CD14-positive monocyte (primary cell): Measurements from ENCODE around the gene IZUMO4. TPM values are rescaled to one million over a fixed set of nuclear protein-coding genes. Genes with fewer than 3 reads are reported as not detected.

Experiments used
- DNase-seq, 3 donors: peaks; one replicate each; pipeline ENCODE4 v3.0.0-alpha.2; 2011 to 2022
- H2AFZ ChIP-seq: 2 replicates; pipeline ENCODE4 v1.6.0; 2012; ENCODE audit warnings: mild to moderate bottlenecking, low read depth, low read length, inconsistent platforms; ENCODE audit not compliant: insufficient read depth, poor library complexity, severe bottlenecking
- H3K27ac ChIP-seq, 2 donors: 1 replicate in 1 of 2; 2 replicates in 1 of 2; pipeline ENCODE4 v1.5.1; 2012 to 2013; ENCODE audit warnings: low read length in 2 of 2, control low read depth in 1 of 2, inconsistent platforms in 1 of 2, low read depth in 1 of 2, mild to moderate bottlenecking in 1 of 2
- H3K27me3 ChIP-seq, 2 donors: one replicate each; pipeline versions ENCODE4 v1.6.0 to v1.6.1; 2011 to 2013; ENCODE audit warnings: low read length in 2 of 2; ENCODE audit not compliant: control insufficient read depth in 2 of 2, insufficient read depth in 2 of 2
- H3K36me3 ChIP-seq, 2 donors: replicated peaks in 1 of 2; 1 replicate in 1 of 2; 2 replicates in 1 of 2; pipeline versions ENCODE4 v1.5.1 to v1.6.1; 2012 to 2013; ENCODE audit warnings: low read length in 2 of 2, control low read depth in 1 of 2, inconsistent platforms in 1 of 2, mild to moderate bottlenecking in 1 of 2; ENCODE audit not compliant: insufficient read depth in 2 of 2, control insufficient read depth in 1 of 2
- H3K4me1 ChIP-seq, 2 donors: 1 replicate in 1 of 2; 2 replicates in 1 of 2; pipeline versions ENCODE4 v1.5.1 to v1.6.1; 2012 to 2013; ENCODE audit warnings: low read length in 2 of 2, control low read depth in 1 of 2, inconsistent platforms in 1 of 2, mild to moderate bottlenecking in 1 of 2, moderate library complexity in 1 of 2; ENCODE audit not compliant: insufficient read depth in 2 of 2, control insufficient read depth in 1 of 2
- H3K4me2 ChIP-seq: replicated peaks from 2 replicates; pipeline ENCODE3; 2012; ENCODE audit warnings: low read length, moderate library complexity, mild to moderate bottlenecking; ENCODE audit not compliant: poor library complexity, severe bottlenecking; ENCODE audit errors: extremely low read depth
- H3K4me3 ChIP-seq, 3 experiments: fragments of 200-600 bp in 1 of 3; sonication (generic) in 1 of 3; replicated peaks in 1 of 3; 1 replicate in 2 of 3; 2 replicates in 1 of 3; pipeline ENCODE4 v1.5.1; 2011 to 2013; ENCODE audit warnings: low read length in 3 of 3, mild to moderate bottlenecking in 3 of 3, control low read depth in 2 of 3, low read depth in 2 of 3, inconsistent platforms in 1 of 3, moderate library complexity in 1 of 3
- H3K79me2 ChIP-seq: 2 replicates; pipeline ENCODE4 v1.6.0; 2012; ENCODE audit warnings: mild to moderate bottlenecking, control low read depth, inconsistent platforms, low read length, moderate library complexity; ENCODE audit not compliant: insufficient read depth
- H3K9ac ChIP-seq: 2 replicates; pipeline ENCODE4 v1.6.0; 2017; ENCODE audit warnings: low read length, mild to moderate bottlenecking; ENCODE audit not compliant: insufficient read depth, poor library complexity, severe bottlenecking
- H3K9me3 ChIP-seq, 2 donors: replicated peaks in 1 of 2; 1 replicate in 1 of 2; 2 replicates in 1 of 2; pipeline versions ENCODE4 v1.5.1 to v1.6.1; 2012 to 2013; ENCODE audit warnings: low read length in 2 of 2, control low read depth in 1 of 2; ENCODE audit not compliant: control insufficient read depth in 1 of 2, insufficient read depth in 1 of 2
- H4K20me1 ChIP-seq: 2 replicates; pipeline ENCODE4 v1.6.0; 2012; ENCODE audit warnings: mild to moderate bottlenecking, low read length, control low read depth, moderate library complexity; ENCODE audit not compliant: insufficient read depth
- H3K27ac Mint-ChIP-seq, 7 donors: one replicate each; pipeline ENCODE4 v1.8.0; 2020; ENCODE audit warnings: mild to moderate bottlenecking in 7 of 7, mixed read lengths in 7 of 7, moderate library complexity in 6 of 7, inconsistent platforms in 2 of 7
- H3K27me3 Mint-ChIP-seq, 3 donors: one replicate each; pipeline ENCODE4 v1.8.0; 2021 to 2022; ENCODE audit warnings: low read depth in 3 of 3, mild to moderate bottlenecking in 3 of 3, mixed read lengths in 3 of 3, moderate library complexity in 3 of 3, inconsistent platforms in 1 of 3
- H3K36me3 Mint-ChIP-seq, 2 donors: one replicate each; pipeline ENCODE4 v1.8.0; 2020; ENCODE audit warnings: mixed read lengths in 2 of 2, inconsistent platforms in 1 of 2, mild to moderate bottlenecking in 1 of 2
- H3K4me1 Mint-ChIP-seq: one replicate; pipeline ENCODE4 v1.8.0; 2020; ENCODE audit warnings: mild to moderate bottlenecking, mixed read lengths
- H3K4me3 Mint-ChIP-seq, 2 donors: one replicate each; pipeline ENCODE4 v1.8.0; 2020; ENCODE audit warnings: mild to moderate bottlenecking in 2 of 2, mixed read lengths in 2 of 2, moderate library complexity in 1 of 2
- H3K9me3 Mint-ChIP-seq, 7 donors: one replicate each; pipeline ENCODE4 v1.8.0; 2020 to 2022; ENCODE audit warnings: mixed read lengths in 7 of 7, mild to moderate bottlenecking in 6 of 7, moderate library complexity in 6 of 7, inconsistent platforms in 2 of 7
- WGBS: methylation state at CpG from one replicate; pipeline ENCODE4 v1.1.5; 2013; ENCODE audit warnings: missing lambda C conversion rate; ENCODE audit not compliant: insufficient coverage; 5-methylcytosine and 5-hydroxymethylcytosine counted together
- intact Hi-C, 2 donors: fragments of 100-400 bp; cut with micrococcal nuclease; formaldehyde crosslinking; loops; one replicate each; pipeline versions ENCODE4 v1.15.0 to v1.15.1; 2023
- polyA plus RNA-seq, 3 donors: library from polyadenylated mRNA; depleted of rRNA in 1 of 3; unstranded in 2 of 3; stranded (reverse) in 1 of 3; fragments of 300-500 nt in 2 of 3; fragments of >200 nt in 1 of 3; fragmentation: Illumina TruSeq in 2 of 3; gene quantifications; 1 replicate in 2 of 3; 2 replicates in 1 of 3; pipeline ENCODE4 v1.2.3, GENCODE V29; 2012 to 2021
- TF ChIP-seq, protein P1 (sequence below): fragments of 200-600 bp; IDR thresholded peaks from one replicate; pipeline ENCODE4 v1.8.0; 2022; ENCODE audit warnings: antibody characterized with exemption, mild to moderate bottlenecking

Gene IZUMO4
- polyA plus RNA-seq, 3 donors = 0.41 to 17.5 (median 0.80) TPM

DNA sequence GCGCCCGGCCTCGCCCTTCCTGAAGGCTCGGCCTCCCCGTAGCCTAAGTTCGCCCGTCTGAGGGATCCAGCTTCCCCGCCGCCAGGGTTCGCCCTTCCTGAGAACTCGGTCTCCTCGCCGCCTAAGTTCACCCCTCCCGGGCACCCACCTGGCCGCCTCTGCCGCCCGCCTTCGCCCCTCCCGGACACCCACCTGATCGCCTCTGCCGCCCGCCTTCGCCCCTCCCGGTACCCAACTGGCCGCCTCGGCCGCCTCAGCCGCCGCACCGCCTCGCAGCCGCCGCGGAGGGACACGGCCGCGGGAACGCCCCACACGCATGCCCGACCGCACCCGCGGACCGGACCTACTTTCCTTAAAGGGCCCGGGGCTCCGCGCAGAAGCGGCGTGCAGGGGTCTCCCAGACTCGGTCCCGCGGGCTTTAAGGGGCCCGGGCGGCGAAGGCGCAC lies 658 bp upstream of the IZUMO4 start, which contains the start of gene MOB3A:
TSS of gene MOB3A (minus strand) at position 293 of the 446 bp plus-strand sequence. CDS start 17,766 bp downstream, outside the sequence.
- Mint-ChIP-seq H3K4me3 (peak within 1 kb of the TSS; percentile 91 to 99), H3K36me3 (peaks cover 24 to 41% of the 10 kb centered on the region in 2 donors), H3K9me3 (peaks cover 0 to 3% (median 0%) of the 10 kb centered on the region in 7 donors), H3K27me3 (peaks cover 0 to 4% (median 0%) of the 10 kb centered on the region in 3 donors), H3K4me1 (peaks cover 42% of the 10 kb centered on the region), H3K27ac (peak within 1 kb of the TSS; percentile 100)
- H3K36me3 ChIP-seq = peaks cover 19 to 25% of the 10 kb centered on the region in 2 donors
- under 1% methylated on average over 56 of the region's 56 CpGs for WGBS
- H2AFZ ChIP-seq = peak within 1 kb of the TSS; percentile 51
- H3K4me3 ChIP-seq = peak within 1 kb of the TSS; percentile 49 to 99 (median 95)
- peak within 1 kb of the TSS; percentile 96 to 98 for H3K27ac ChIP-seq
- peaks cover 40% of the 10 kb centered on the region for H3K79me2 ChIP-seq
- peak within 1 kb of the TSS; percentile 89 for H3K9ac ChIP-seq
- H3K9me3 ChIP-seq = no peaks in the 10 kb centered on the region
- no peaks in the 10 kb centered on the region for H3K27me3 ChIP-seq
- peak within 1 kb of the TSS; percentile 97 for H3K4me2 ChIP-seq
- TF ChIP-seq, protein P1, sequence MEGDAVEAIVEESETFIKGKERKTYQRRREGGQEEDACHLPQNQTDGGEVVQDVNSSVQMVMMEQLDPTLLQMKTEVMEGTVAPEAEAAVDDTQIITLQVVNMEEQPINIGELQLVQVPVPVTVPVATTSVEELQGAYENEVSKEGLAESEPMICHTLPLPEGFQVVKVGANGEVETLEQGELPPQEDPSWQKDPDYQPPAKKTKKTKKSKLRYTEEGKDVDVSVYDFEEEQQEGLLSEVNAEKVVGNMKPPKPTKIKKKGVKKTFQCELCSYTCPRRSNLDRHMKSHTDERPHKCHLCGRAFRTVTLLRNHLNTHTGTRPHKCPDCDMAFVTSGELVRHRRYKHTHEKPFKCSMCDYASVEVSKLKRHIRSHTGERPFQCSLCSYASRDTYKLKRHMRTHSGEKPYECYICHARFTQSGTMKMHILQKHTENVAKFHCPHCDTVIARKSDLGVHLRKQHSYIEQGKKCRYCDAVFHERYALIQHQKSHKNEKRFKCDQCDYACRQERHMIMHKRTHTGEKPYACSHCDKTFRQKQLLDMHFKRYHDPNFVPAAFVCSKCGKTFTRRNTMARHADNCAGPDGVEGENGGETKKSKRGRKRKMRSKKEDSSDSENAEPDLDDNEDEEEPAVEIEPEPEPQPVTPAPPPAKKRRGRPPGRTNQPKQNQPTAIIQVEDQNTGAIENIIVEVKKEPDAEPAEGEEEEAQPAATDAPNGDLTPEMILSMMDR = peak; percentile 49
- intact Hi-C loops = loop anchor here (1.0 to 5.0 kb wide), 6 partner anchors 11 to 77 kb away; partner anchors contain the start of gene AP3D1 (in 2 of the 2)
- peak; percentile 77 to 90 (median 89) for DNase-seq
- H3K4me1 ChIP-seq = peaks cover 48 to 55% of the 10 kb centered on the region in 2 donors
- H4K20me1 ChIP-seq = peaks cover 36% of the 10 kb centered on the region

DNA sequence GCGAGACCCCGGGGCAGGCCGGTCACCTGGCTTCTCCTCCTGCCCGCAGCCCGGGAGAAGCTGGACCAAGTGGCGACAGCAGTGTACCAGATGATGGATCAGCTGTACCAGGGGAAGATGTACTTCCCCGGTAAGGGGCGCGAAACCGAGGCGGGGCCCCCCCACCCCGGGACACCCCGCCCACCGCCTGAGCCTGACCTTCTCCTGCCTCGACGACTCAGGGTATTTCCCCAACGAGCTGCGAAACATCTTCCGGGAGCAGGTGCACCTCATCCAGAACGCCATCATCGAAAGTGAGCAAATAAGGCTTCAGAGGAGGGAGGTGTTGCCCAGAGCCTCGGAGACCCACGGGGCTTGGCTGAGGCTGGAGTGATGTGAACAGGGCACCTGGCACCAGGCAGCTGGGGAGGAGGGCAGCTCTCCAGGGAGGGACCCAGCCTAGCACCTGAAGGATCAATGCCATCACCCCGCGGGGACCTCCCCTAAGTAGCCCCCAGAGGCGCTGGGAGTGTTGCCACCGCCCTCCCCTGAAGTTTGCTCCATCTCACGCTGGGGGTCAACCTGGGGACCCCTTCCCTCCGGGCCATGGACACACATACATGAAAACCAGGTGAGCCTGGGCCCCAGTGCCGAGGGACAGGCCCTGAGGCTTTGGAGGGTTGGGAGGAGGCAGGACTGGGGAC lies 629 bp downstream of the IZUMO4 start:
- H4K20me1 ChIP-seq = peaks cover 45% of the 10 kb centered on the region
- Mint-ChIP-seq H3K27me3 (peaks cover 0 to 4% (median 0%) of the 10 kb centered on the region in 3 donors), H3K27ac (peak overlapping the region; percentile 76 to 92 (median 83)), H3K4me3 (peak overlapping the region; percentile 76 to 90), H3K36me3 (peaks cover 36 to 53% of the 10 kb centered on the region in 2 donors), H3K4me1 (peaks cover 33% of the 10 kb centered on the region), H3K9me3 (peaks cover 0 to 3% (median 0%) of the 10 kb centered on the region in 7 donors)
- H3K9me3 ChIP-seq = no peaks in the 10 kb centered on the region
- 26% methylated on average over 29 of the region's 30 CpGs for WGBS
- H3K27ac ChIP-seq = peak overlapping the region; percentile 55 to 59
- peak overlapping the region; percentile 20 for H3K9ac ChIP-seq
- H2AFZ ChIP-seq = peak overlapping the region; percentile 51
- H3K4me2 ChIP-seq = peak overlapping the region; percentile 82
- H3K27me3 ChIP-seq = no peaks in the 10 kb centered on the region
- intact Hi-C loops = loop anchor here (2.0 to 5.0 kb wide), 4 partner anchors 35 to 79 kb away; partner anchors contain the start of gene AP3D1 (in 2 of the 2)
- peak overlapping the region; percentile 29 to 70 (median 36) for H3K4me3 ChIP-seq
- peaks cover 38% of the 10 kb centered on the region for H3K79me2 ChIP-seq
- TF ChIP-seq, protein P1 = no peak
- peaks cover 35 to 42% of the 10 kb centered on the region in 2 donors for H3K4me1 ChIP-seq
- peaks cover 31 to 38% of the 10 kb centered on the region in 2 donors for H3K36me3 ChIP-seq
- DNase-seq = peak in 1 of 3 donors; percentile 48
